Measurements from ENCODE around the gene HEMK1. TPM values are rescaled to one million over a fixed set of nuclear protein-coding genes. Genes with fewer than 3 reads are reported as not detected.

The HEMK1 gene
- total and polyA plus RNA-seq, 2 of the 4 experiments (the other 2 are of a cell fraction) = 17.2 to 20.8 TPM

GRCh38 chr3:50612234-50612882 is 43.0 kb downstream of the HEMK1 start:
- Histone ChIP-seq H3K27ac (ENCODE audit: insufficient read depth, low read length) (peak overlapping the region; percentile 39), H4K91ac (ENCODE audit: insufficient read depth, low read depth, low read length) (no peak overlapping the region), H2AK9ac (replicated peaks; ENCODE audit: low read depth, low read length, poor library complexity) (peak overlapping the region; percentile 77), H2BK5ac (ENCODE audit: low read depth, low read length, poor library complexity, severe bottlenecking) (no peak overlapping the region), H3K4me1 (ENCODE audit: control insufficient read depth, insufficient read depth, low read length) (peaks cover 4% of the 10 kb centered on the region), H3K9ac (ENCODE audit: low read depth, low read length) (peak overlapping the region; percentile 62), H3K27me3 (ENCODE audit: control insufficient read depth, insufficient read depth, low read length) (no peaks in the 10 kb centered on the region), H3K4me2 (ENCODE audit: low read depth, low read length) (peak overlapping the region; percentile 77), H3K18ac (ENCODE audit: low read depth, low read length) (no peak overlapping the region; the same call in 1 of the 2 replicates), H2BK20ac (ENCODE audit: low read depth, low read length) (no peak overlapping the region), H2BK15ac (ENCODE audit: low read depth, low read length) (0 out of 3 replicates have a peak overlapping the region, but pooled peaks have one; percentile 21), H4K20me1 (ENCODE audit: insufficient read depth, low read length) (no peaks in the 10 kb centered on the region), H3K4ac (ENCODE audit: low read depth, low read length) (peak overlapping the region; percentile 63), H2AFZ (replicated peaks; ENCODE audit: low read length, poor library complexity) (peak overlapping the region; percentile 91), H3K9me3 (ENCODE audit: control insufficient read depth, insufficient read depth, low read length) (no peaks in the 10 kb centered on the region), H3K36me3 (ENCODE audit: control insufficient read depth, insufficient read depth, low read length) (peaks cover 6% of the 10 kb centered on the region; the same call in 1 of the 2 replicates), H3K9me1 (ENCODE audit: insufficient read depth, low read length) (peaks cover 11% of the 10 kb centered on the region), H2AK5ac (ENCODE audit: low read depth, low read length) (no peak overlapping the region), H2BK120ac (ENCODE audit: low read depth, low read length) (0 out of 2 replicates have a peak overlapping the region, but pooled peaks have one; percentile 12), H3K56ac (ENCODE audit: extremely low read depth, insufficient read depth, low read length) (peak overlapping the region; percentile 53; the same call in 1 of the 2 replicates), H3K14ac (replicated peaks; ENCODE audit: low read depth, low read length) (no peak overlapping the region), H4K8ac (ENCODE audit: low read depth in 2 of 2, low read length in 2 of 2) (peak overlapping the region; percentile 8 to 38; a peak in 1 of 4 replicates), H3K23ac (ENCODE audit: low read depth, low read length) (peak overlapping the region; percentile 67; the same call in 1 of the 2 replicates), H4K5ac (ENCODE audit: low read depth, low read length) (no peak overlapping the region), H3K4me3 (ENCODE audit: insufficient read depth, low read depth, low read length) (peak overlapping the region; percentile 81), H3K79me1 (ENCODE audit: low read depth in 1 of 2, low read length in 2 of 2) (peaks cover 13 to 15% of the 10 kb centered on the region in 2 experiments; a peak in 3 of 4 replicates)
- 7% methylated on average over 9 of the region's 29 CpGs; no CpG with 5 or more reads in 1 of the 2 experiments for WGBS, 2 experiments (ENCODE audit: extremely low coverage in 2 of 2, insufficient read length in 1 of 2)
- TF ChIP-seq MAFK (IDR thresholded peaks at IDR 0.05; ENCODE audit: low read depth, low read length) (no peak), POLR2A (IDR thresholded peaks at IDR 0.05; ENCODE audit: low read depth, low read length) (no peak), RFX5 (IDR thresholded peaks at IDR 0.05; ENCODE audit: low read depth, low read length) (no peak), RCOR1 (IDR thresholded peaks at IDR 0.05; ENCODE audit: insufficient replicate concordance, low read length) (no peak), FOS (IDR thresholded peaks at IDR 0.05; ENCODE audit: low read depth, low read length) (no peak), MXI1 (IDR thresholded peaks at IDR 0.05; ENCODE audit: borderline replicate concordance, low read depth, low read length) (no peak; the same call in 1 of the 2 replicates), USF2 (IDR thresholded peaks at IDR 0.05; ENCODE audit: low read depth, low read length) (no peak), NFE2L2 (IDR thresholded peaks at IDR 0.05; ENCODE audit: low read depth, low read length) (no peak), CTCF (conservative IDR thresholded peaks at IDR 0.05; ENCODE audit: low read depth, low read length) (no peak), MAZ (IDR thresholded peaks at IDR 0.05; ENCODE audit: borderline replicate concordance, low read depth, low read length) (no peak), CHD1 (IDR thresholded peaks at IDR 0.05; ENCODE audit: low read depth, low read length) (no peak), ELK1 (IDR thresholded peaks at IDR 0.05; ENCODE audit: borderline replicate concordance, low read depth, low read length) (no peak), RAD21 (IDR thresholded peaks at IDR 0.05; ENCODE audit: low read length) (no peak)
- CTCF ChIA-PET = interaction anchor here (0.8 to 3.3 kb wide), 5 partner anchors 11 to 43 kb away, joined by 3 to 20 read pairs (median 6); partner anchors contain the start of gene HEMK1
- DNase-seq (no peak), ATAC-seq (ENCODE audit: low read depth) (no peak)
- in situ Hi-C loops (cut with MboI; ENCODE audit: low sequenced_read_pairs) = loop anchor here (5.0 to 25.0 kb wide), 2 partner anchors 40 to 1075 kb away; no protein-coding TSS in a partner anchor
- intact Hi-C loops (cut with micrococcal nuclease) = loop anchor here (10.0 kb wide), 1 partner anchor 1052 kb away; no protein-coding TSS in a partner anchor
- no TSS peak for BruUV-seq (replicated peaks)
- dilution Hi-C loops (cut with HindIII; ENCODE audit: low sequenced_read_pairs, unreplicated experiment) = no loop called here
- POLR2A ChIA-PET (ENCODE audit: unreplicated experiment) = interaction anchor here (1.0 to 1.8 kb wide), 2 partner anchors 10 to 43 kb away, joined by 5 to 8 read pairs; partner anchors contain the start of gene HEMK1
